Non-pigmented ciliary epithelial cell (primary cell): ENCODE results near the gene IRF2BP2.
"Not testable (repeated sequence)": the region's sequence is repeated elsewhere in the genome, so short reads cannot be mapped to it uniquely, and the experiment has no call there.

Experiments used
- DNase-seq: peaks from one replicate; pipeline ENCODE4 v3.0.0-alpha.2; 2010; ENCODE audit warnings: low read depth

Gene IRF2BP2

GRCh38 chr1:234610061-234610665 is at the start of gene IRF2BP2:
Gene IRF2BP2 (minus strand): TSS chr1:234610178. CDS start chr1:234609494, 684 bp downstream.
- no peak for DNase-seq

GRCh38 chr1:234659538-234659937 is 49.6 kb upstream of the IRF2BP2 start:
- peak; percentile 46 for DNase-seq

- DNase-seq: no peak
Observed at GRCh38 chr1:234658138-234658537, 48.2 kb upstream of the IRF2BP2 start.

GRCh38 chr1:234656944-234657654 is 47.1 kb upstream of the IRF2BP2 start:
- peak; percentile 95 for DNase-seq

GRCh38 chr1:234656070-234656895 is 46.3 kb upstream of the IRF2BP2 start:
- no peak for DNase-seq

GRCh38 chr1:234655328-234656069 is 45.5 kb upstream of the IRF2BP2 start:
- no peak for DNase-seq

- no peak for DNase-seq
Observed at GRCh38 chr1:234654002-234654733, 44.2 kb upstream of the IRF2BP2 start.

- DNase-seq: no peak
Observed at GRCh38 chr1:234649432-234650081, 39.6 kb upstream of the IRF2BP2 start.

GRCh38 chr1:234647758-234648157 is 37.8 kb upstream of the IRF2BP2 start:
- DNase-seq: no peak

GRCh38 chr1:234647245-234647644 is 37.3 kb upstream of the IRF2BP2 start:
- DNase-seq: no peak

- DNase-seq: no peak
Observed at GRCh38 chr1:234645964-234646363, 36.0 kb upstream of the IRF2BP2 start.

GRCh38 chr1:234645474-234645953 is 35.5 kb upstream of the IRF2BP2 start:
- DNase-seq: no peak

GRCh38 chr1:234644928-234645327 is 35.0 kb upstream of the IRF2BP2 start:
- no peak for DNase-seq

GRCh38 chr1:234643850-234644134 is 33.8 kb upstream of the IRF2BP2 start:
- no peak for DNase-seq

- DNase-seq: no peak
Observed at GRCh38 chr1:234643111-234643849, 33.3 kb upstream of the IRF2BP2 start.

- DNase-seq: no peak
Observed at GRCh38 chr1:234642428-234642827, 32.5 kb upstream of the IRF2BP2 start.

GRCh38 chr1:234639961-234640360 is 30.0 kb upstream of the IRF2BP2 start:
- DNase-seq: no peak

GRCh38 chr1:234638832-234639799 is 29.1 kb upstream of the IRF2BP2 start:
- no peak for DNase-seq

- DNase-seq: not testable (repeated sequence)
Observed at GRCh38 chr1:234634922-234635321, 24.9 kb upstream of the IRF2BP2 start.
